Transverse colon (tissue), 4 donors: ENCODE data around the gene HSFX3. TPM values are rescaled to one million over a fixed set of nuclear protein-coding genes. Genes with fewer than 3 reads are reported as not detected.

Experiments
- DNase-seq: peaks from one replicate; pipeline ENCODE4 v3.0.0-alpha.2; 2019
- H3K27ac ChIP-seq, 4 donors: fragments of 200-600 bp; sonication (generic); 2 replicates each; pipeline ENCODE4 v1.5.1; 2016 to 2018; ENCODE audit warnings: inconsistent platforms in 4 of 4
- H3K27me3 ChIP-seq: fragments of 200-600 bp; sonication (generic); 2 replicates; pipeline ENCODE4 v1.5.1; 2017; ENCODE audit warnings: inconsistent platforms
- H3K36me3 ChIP-seq, 4 donors: fragments of 200-600 bp; sonication (generic); 2 replicates each; pipeline ENCODE4 v1.5.1; 2017 to 2019; ENCODE audit warnings: inconsistent platforms in 4 of 4
- H3K4me1 ChIP-seq, 4 donors: fragments of 200-600 bp; sonication (generic); 2 replicates each; pipeline ENCODE4 v1.5.1; 2017 to 2020; ENCODE audit warnings: inconsistent platforms in 4 of 4
- H3K4me3 ChIP-seq, 4 donors: fragments of 200-600 bp; sonication (generic); 1 replicate in 1 of 4; 2 replicates in 3 of 4; pipeline versions ENCODE4 v1.5.1 to v1.6.1; 2017 to 2019; ENCODE audit warnings: inconsistent platforms in 4 of 4
- H3K9me3 ChIP-seq, 2 donors: fragments of 200-600 bp; sonication (generic); 2 replicates each; pipeline ENCODE4 v1.5.1; 2017 to 2019; ENCODE audit warnings: inconsistent platforms in 2 of 2
- CTCF ChIP-seq, 5 experiments: fragments of 200-600 bp in 3 of 5; fragments of 450-650 bp in 2 of 5; sonication (generic) in 3 of 5; IDR thresholded peaks; 1 replicate in 2 of 5; 2 replicates in 3 of 5; pipeline ENCODE4 v1.5.1; 2016 to 2017; ENCODE audit warnings: antibody characterized with exemption in 5 of 5, inconsistent platforms in 3 of 5, mild to moderate bottlenecking in 2 of 5, moderate library complexity in 1 of 5
- EP300 ChIP-seq: sonication (generic); formaldehyde crosslinking; IDR thresholded peaks from one replicate; pipeline ENCODE4 v1.6.1; 2017; ENCODE audit warnings: antibody characterized with exemption, low read depth
- POLR2A ChIP-seq: fragments of 450-650 bp; IDR thresholded peaks from one replicate; pipeline ENCODE4 v1.6.1; 2016; ENCODE audit warnings: antibody characterized with exemption, mild to moderate bottlenecking, moderate library complexity
- POLR2AphosphoS5 ChIP-seq, 3 donors: sonication (generic); formaldehyde crosslinking; IDR thresholded peaks; one replicate each; pipeline ENCODE4 v1.6.1; 2016; ENCODE audit warnings: antibody characterized with exemption in 3 of 3
- WGBS, 2 donors: methylation state at CpG; one replicate each; pipeline ENCODE4 v1.1.5; 2018; ENCODE audit warnings: low coverage in 1 of 2; 5-methylcytosine and 5-hydroxymethylcytosine counted together
- in situ Hi-C, 4 donors: fragments of 200-750 bp; cut with MboI; loops; one replicate each; pipeline versions ENCODE4 v1.15.0 to v1.15.1; 2017; ENCODE audit warnings: low sequenced_read_pairs in 3 of 4, low pct_ligation_motif_present in 1 of 4, low pct_unique_long_range_greater_than_20kb in 1 of 4
- intact Hi-C: fragments of 100-400 bp; cut with DNase I; formaldehyde crosslinking; loops from one replicate; pipeline ENCODE4 v1.15.1; 2023; ENCODE audit warnings: low total_unique reads
- total RNA-seq, 4 donors: library from RNA; depleted of rRNA; stranded (reverse); fragments of >200 nt; gene quantifications; one replicate each; pipeline ENCODE4 v1.1.0, GENCODE V29; 2016

The HSFX3 gene
- total RNA-seq, 4 donors from 2014 or later: not detected

- H3K4me1 ChIP-seq: no peaks in the 10 kb centered on the region
- H3K27ac ChIP-seq: no peak overlapping the region
- no peak overlapping the region for H3K4me3 ChIP-seq
- DNase-seq: no peak
- TF ChIP-seq POLR2A: no peak
- TF ChIP-seq POLR2AphosphoS5 (IDR thresholded peaks at IDR 0.05): no peak
- no peak for TF ChIP-seq EP300
- TF ChIP-seq CTCF (IDR thresholded peaks at IDR 0.05): no peak
- 43 to 83% methylated on average over 1 of the region's 1 CpG for WGBS, 2 donors
- intact Hi-C loops (no loop called here), in situ Hi-C loops (loop anchor here in 3 of 4 donors (25.0 kb wide), 2 partner anchors 95 to 120 kb away; partner anchors contain the start of gene TMEM185A (in 1 of the 3))
- H3K36me3 ChIP-seq: no peaks in the 10 kb centered on the region
- H3K9me3 ChIP-seq: no peaks in the 10 kb centered on the region
- no peaks in the 10 kb centered on the region for H3K27me3 ChIP-seq
Observed at GRCh38 chrX:149517308-149517707, 32.4 kb downstream of the HSFX3 start.

- DNase-seq: no peak
- H3K9me3 ChIP-seq: no peaks in the 10 kb centered on the region
- WGBS, 2 donors: 86% methylated on average over 2 of the region's 2 CpGs; no CpG with 5 or more reads in 1 of the 2 donors
- H3K36me3 ChIP-seq: no peaks in the 10 kb centered on the region
- no peak overlapping the region for H3K4me3 ChIP-seq
- intact Hi-C loops (no loop called here), in situ Hi-C loops (loop anchor here in 3 of 4 donors (25.0 kb wide), 2 partner anchors 96 to 121 kb away; partner anchors contain the start of gene TMEM185A (in 1 of the 3))
- H3K4me1 ChIP-seq: no peaks in the 10 kb centered on the region
- H3K27me3 ChIP-seq: no peaks in the 10 kb centered on the region
- no peak overlapping the region for H3K27ac ChIP-seq
- TF ChIP-seq CTCF (IDR thresholded peaks at IDR 0.05) (no peak), POLR2AphosphoS5 (IDR thresholded peaks at IDR 0.05) (no peak), POLR2A (no peak)
Observed at GRCh38 chrX:149516604-149517003, 33.1 kb downstream of the HSFX3 start.

GRCh38 chrX:149515954-149516602 lies 33.6 kb downstream of the HSFX3 start:
- TF ChIP-seq POLR2A (no peak), POLR2AphosphoS5 (IDR thresholded peaks at IDR 0.05) (no peak), EP300 (no peak), CTCF (IDR thresholded peaks at IDR 0.05) (no peak)

GRCh38 chrX:149513825-149514428 lies 35.8 kb downstream of the HSFX3 start:
- intact Hi-C loops (no loop called here), in situ Hi-C loops (loop anchor here in 3 of 4 donors (25.0 kb wide), 2 partner anchors 98 to 123 kb away; partner anchors contain the start of gene TMEM185A (in 1 of the 3))
- TF ChIP-seq POLR2A (no peak), EP300 (no peak), POLR2AphosphoS5 (IDR thresholded peaks at IDR 0.05) (no peak), CTCF (IDR thresholded peaks at IDR 0.05) (no peak)

More at GRCh38 chrX:149515954-149516602, 33.6 kb downstream of the HSFX3 start:
- Histone ChIP-seq H3K9me3 (no peaks in the 10 kb centered on the region), H3K4me1 (no peaks in the 10 kb centered on the region), H3K4me3 (no peak overlapping the region), H3K36me3 (no peaks in the 10 kb centered on the region), H3K27ac (no peak overlapping the region), H3K27me3 (no peaks in the 10 kb centered on the region)
- intact Hi-C loops: no loop called here
- in situ Hi-C loops: loop anchor here in 3 of 4 donors (25.0 kb wide), 2 partner anchors 96 to 121 kb away; partner anchors contain the start of gene TMEM185A (in 1 of the 3)
- DNase-seq: no peak
- WGBS, 2 donors: 85 to 100% methylated on average over 1 to 4 of the region's 4 CpGs

More at GRCh38 chrX:149513825-149514428, 35.8 kb downstream of the HSFX3 start:
- H3K4me3 ChIP-seq: no peak overlapping the region
- no peaks in the 10 kb centered on the region for H3K9me3 ChIP-seq
- 87% methylated on average over 9 of the region's 9 CpGs; no CpG with 5 or more reads in 1 of the 2 donors for WGBS, 2 donors
- H3K27ac ChIP-seq: no peak overlapping the region
- H3K4me1 ChIP-seq: no peaks in the 10 kb centered on the region
- no peak for DNase-seq
- H3K36me3 ChIP-seq: no peaks in the 10 kb centered on the region
- no peaks in the 10 kb centered on the region for H3K27me3 ChIP-seq
